Liver (tissue), 9 donors: Measurements from ENCODE around the gene NEUROG1. TPM values are rescaled to one million over a fixed set of nuclear protein-coding genes. Genes with fewer than 3 reads are reported as not detected.

Experiments
- DNase-seq: peaks from one replicate; pipeline ENCODE4 v3.0.0-alpha.2; 2017; ENCODE audit warnings: low spot score
- H3K27ac ChIP-seq, 2 donors: one replicate each; pipeline ENCODE4 v1.7.0; 2013; ENCODE audit warnings: inconsistent platforms in 2 of 2, low read length in 2 of 2, control low read depth in 1 of 2, low read depth in 1 of 2, mild to moderate bottlenecking in 1 of 2
- H3K27me3 ChIP-seq, 4 donors: one replicate each; pipeline versions ENCODE4 v1.6.1 to v1.7.0; 2013; ENCODE audit warnings: low read length in 3 of 4, inconsistent platforms in 1 of 4, mild to moderate bottlenecking in 1 of 4, moderate library complexity in 1 of 4; ENCODE audit not compliant: control insufficient read depth in 4 of 4, insufficient read depth in 4 of 4
- H3K36me3 ChIP-seq, 4 donors: one replicate each; pipeline versions ENCODE4 v1.6.1 to v1.7.0; 2013; ENCODE audit warnings: low read length in 3 of 4, mild to moderate bottlenecking in 3 of 4, low read depth in 1 of 4, moderate library complexity in 1 of 4; ENCODE audit not compliant: control insufficient read depth in 4 of 4, insufficient read depth in 3 of 4
- H3K4me1 ChIP-seq, 4 donors: one replicate each; pipeline versions ENCODE4 v1.6.1 to v1.7.0; 2013; ENCODE audit warnings: low read length in 3 of 4, mild to moderate bottlenecking in 3 of 4, moderate library complexity in 1 of 4; ENCODE audit not compliant: control insufficient read depth in 4 of 4, insufficient read depth in 4 of 4
- H3K4me3 ChIP-seq, 3 donors: one replicate each; pipeline versions ENCODE4 v1.6.1 to v1.7.0; 2013; ENCODE audit warnings: low read length in 3 of 3, control low read depth in 1 of 3, low read depth in 1 of 3, mild to moderate bottlenecking in 1 of 3
- H3K9ac ChIP-seq, 2 donors: one replicate each; pipeline ENCODE4 v1.7.0; 2013; ENCODE audit warnings: low read length in 2 of 2, mild to moderate bottlenecking in 2 of 2, moderate library complexity in 2 of 2, control low read depth in 1 of 2, low read depth in 1 of 2
- H3K9me3 ChIP-seq, 4 donors: one replicate each; pipeline versions ENCODE4 v1.6.1 to v1.7.0; 2013; ENCODE audit warnings: low read length in 3 of 4; ENCODE audit not compliant: control insufficient read depth in 4 of 4
- CTCF ChIP-seq: fragments of 150-350 bp; IDR thresholded peaks from 2 replicates; pipeline ENCODE4 v1.5.1; 2017; ENCODE audit warnings: improper control_type of control experiment, low read depth, low read length; ENCODE audit not compliant: missing input control
- EGR1 ChIP-seq, 2 donors: IDR thresholded peaks; 2 replicates each; pipeline ENCODE4 v1.6.1; 2016 to 2018; ENCODE audit warnings: antibody characterized with exemption in 2 of 2, low read depth in 2 of 2
- FOXA1 ChIP-seq: IDR thresholded peaks from 2 replicates; pipeline ENCODE4 v1.6.1; 2016; ENCODE audit warnings: antibody characterized with exemption
- FOXA2 ChIP-seq: IDR thresholded peaks from 2 replicates; pipeline ENCODE4 v1.6.1; 2016; ENCODE audit warnings: antibody characterized with exemption
- GABPA ChIP-seq, 2 donors: IDR thresholded peaks in 1 of 2; conservative IDR thresholded peaks in 1 of 2; 2 replicates each; pipeline ENCODE4 v1.6.1; 2016; ENCODE audit warnings: antibody characterized with exemption in 2 of 2, mild to moderate bottlenecking in 1 of 2, moderate library complexity in 1 of 2
- HNF4A ChIP-seq, 2 donors: conservative IDR thresholded peaks; 2 replicates each; pipeline ENCODE4 v1.6.1; 2016; ENCODE audit warnings: antibody characterized with exemption in 2 of 2, mild to moderate bottlenecking in 2 of 2
- HNF4G ChIP-seq: IDR thresholded peaks from 2 replicates; pipeline ENCODE4 v1.6.1; 2016; ENCODE audit warnings: antibody characterized with exemption
- JUND ChIP-seq, 2 donors: IDR thresholded peaks; 2 replicates each; pipeline ENCODE4 v1.6.1; 2016; ENCODE audit warnings: antibody characterized with exemption in 2 of 2
- MAX ChIP-seq: IDR thresholded peaks from 2 replicates; pipeline ENCODE4 v1.6.1; 2016; ENCODE audit warnings: antibody characterized with exemption
- NR2F2 ChIP-seq: IDR thresholded peaks from 2 replicates; pipeline ENCODE4 v1.6.1; 2016; ENCODE audit warnings: antibody characterized with exemption
- RAD21 ChIP-seq, 2 donors: IDR thresholded peaks; 2 replicates each; pipeline ENCODE4 v1.6.1; 2016; ENCODE audit warnings: antibody characterized with exemption in 2 of 2, mild to moderate bottlenecking in 2 of 2
- RXRA ChIP-seq, 2 donors: IDR thresholded peaks; 2 replicates each; pipeline ENCODE4 v1.6.1; 2017 to 2018; ENCODE audit warnings: antibody characterized with exemption in 2 of 2, mild to moderate bottlenecking in 1 of 2
- SP1 ChIP-seq: IDR thresholded peaks from 2 replicates; pipeline ENCODE4 v1.6.1; 2018; ENCODE audit warnings: antibody characterized with exemption, mild to moderate bottlenecking
- TAF1 ChIP-seq: conservative IDR thresholded peaks from 2 replicates; pipeline ENCODE4 v1.6.1; 2016; ENCODE audit warnings: antibody characterized with exemption, mild to moderate bottlenecking
- YY1 ChIP-seq: IDR thresholded peaks from 2 replicates; pipeline ENCODE4 v1.6.1; 2016; ENCODE audit warnings: antibody characterized with exemption, mild to moderate bottlenecking
- WGBS: extraction: QIAGEN DNeasy Blood & Tissue Kit; methylation state at CpG from one replicate; pipeline ENCODE4 v1.1.7; 2013; 5-methylcytosine and 5-hydroxymethylcytosine counted together
- polyA plus RNA-seq, 2 donors: library from polyadenylated mRNA; stranded (reverse) in 1 of 2; unstranded in 1 of 2; fragments of 200-250 nt in 1 of 2; fragments of >200 nt in 1 of 2; fragmentation: Nextera tagmentation in 1 of 2; extraction: Ambion mirVana in 1 of 2; gene quantifications; one replicate each; pipeline versions ENCODE4 v1.2.1 to v1.2.3, GENCODE V29; 2013 to 2015
- total RNA-seq, 2 donors: library from RNA; depleted of rRNA; stranded (reverse); fragments of >200 nt; gene quantifications; one replicate each; pipeline ENCODE4 v1.2.3, GENCODE V29; 2014
- TF ChIP-seq, protein P1 (sequence below): IDR thresholded peaks from 2 replicates; pipeline ENCODE4 v1.6.1; 2016; ENCODE audit warnings: antibody characterized with exemption, mild to moderate bottlenecking
- TF ChIP-seq, protein P2 (sequence below): IDR thresholded peaks from 2 replicates; pipeline ENCODE4 v1.6.1; 2016; ENCODE audit warnings: antibody characterized with exemption
- TF ChIP-seq, protein P3 (sequence below): IDR thresholded peaks from 2 replicates; pipeline ENCODE4 v1.6.1; 2016; ENCODE audit warnings: antibody characterized with exemption
- donor health status: healthy.
- donor health status: healthy.
- donor health status: healthy.
- donor health status: healthy.
- donor health status: healthy.

The NEUROG1 gene
- total and polyA plus RNA-seq, 4 donors = not detected

DNA sequence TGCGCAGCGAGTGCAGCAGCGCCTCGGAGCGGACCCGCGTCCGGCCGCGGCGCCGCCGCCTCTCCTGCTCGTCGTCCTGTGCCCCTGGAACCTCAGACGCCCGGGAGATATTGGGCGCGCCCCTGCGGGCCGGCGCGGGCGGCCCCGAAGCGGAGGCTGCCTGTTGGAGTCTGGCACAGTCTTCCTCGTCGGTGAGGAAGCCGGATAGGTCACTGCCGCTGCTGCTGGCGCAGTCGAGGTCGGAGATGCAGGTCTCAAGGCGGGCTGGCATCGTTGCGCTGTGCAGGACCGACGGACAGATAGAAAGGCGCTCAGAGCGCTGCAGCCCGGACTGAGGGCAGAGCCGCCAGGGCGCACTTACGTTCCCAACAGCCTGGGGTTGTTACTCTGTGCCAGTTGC is 344 bp downstream of the NEUROG1 start:
- Histone ChIP-seq H3K27me3 (peaks cover 8 to 24% (median 10%) of the 10 kb centered on the region in 4 donors), H3K9ac (no peak overlapping the region), H3K9me3 (peaks cover 0 to 11% (median 6%) of the 10 kb centered on the region in 4 donors), H3K36me3 (no peaks in the 10 kb centered on the region), H3K4me3 (no peak overlapping the region), H3K4me1 (peaks cover 0 to 16% (median 7%) of the 10 kb centered on the region in 4 donors), H3K27ac (no peak overlapping the region)
- TF ChIP-seq RXRA (IDR thresholded peaks at IDR 0.05) = no peak
- TF ChIP-seq CTCF = no peak
- no peak for TF ChIP-seq EGR1 (IDR thresholded peaks at IDR 0.05; ENCODE audit: low read depth in 2 of 2)
- no peak for TF ChIP-seq YY1
- TF ChIP-seq HNF4G = no peak
- TF ChIP-seq, protein P1, sequence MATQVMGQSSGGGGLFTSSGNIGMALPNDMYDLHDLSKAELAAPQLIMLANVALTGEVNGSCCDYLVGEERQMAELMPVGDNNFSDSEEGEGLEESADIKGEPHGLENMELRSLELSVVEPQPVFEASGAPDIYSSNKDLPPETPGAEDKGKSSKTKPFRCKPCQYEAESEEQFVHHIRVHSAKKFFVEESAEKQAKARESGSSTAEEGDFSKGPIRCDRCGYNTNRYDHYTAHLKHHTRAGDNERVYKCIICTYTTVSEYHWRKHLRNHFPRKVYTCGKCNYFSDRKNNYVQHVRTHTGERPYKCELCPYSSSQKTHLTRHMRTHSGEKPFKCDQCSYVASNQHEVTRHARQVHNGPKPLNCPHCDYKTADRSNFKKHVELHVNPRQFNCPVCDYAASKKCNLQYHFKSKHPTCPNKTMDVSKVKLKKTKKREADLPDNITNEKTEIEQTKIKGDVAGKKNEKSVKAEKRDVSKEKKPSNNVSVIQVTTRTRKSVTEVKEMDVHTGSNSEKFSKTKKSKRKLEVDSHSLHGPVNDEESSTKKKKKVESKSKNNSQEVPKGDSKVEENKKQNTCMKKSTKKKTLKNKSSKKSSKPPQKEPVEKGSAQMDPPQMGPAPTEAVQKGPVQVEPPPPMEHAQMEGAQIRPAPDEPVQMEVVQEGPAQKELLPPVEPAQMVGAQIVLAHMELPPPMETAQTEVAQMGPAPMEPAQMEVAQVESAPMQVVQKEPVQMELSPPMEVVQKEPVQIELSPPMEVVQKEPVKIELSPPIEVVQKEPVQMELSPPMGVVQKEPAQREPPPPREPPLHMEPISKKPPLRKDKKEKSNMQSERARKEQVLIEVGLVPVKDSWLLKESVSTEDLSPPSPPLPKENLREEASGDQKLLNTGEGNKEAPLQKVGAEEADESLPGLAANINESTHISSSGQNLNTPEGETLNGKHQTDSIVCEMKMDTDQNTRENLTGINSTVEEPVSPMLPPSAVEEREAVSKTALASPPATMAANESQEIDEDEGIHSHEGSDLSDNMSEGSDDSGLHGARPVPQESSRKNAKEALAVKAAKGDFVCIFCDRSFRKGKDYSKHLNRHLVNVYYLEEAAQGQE = no peak
- no peak for TF ChIP-seq MAX
- TF ChIP-seq RAD21 (IDR thresholded peaks at IDR 0.05) = no peak
- TF ChIP-seq FOXA2 = no peak
- TF ChIP-seq NR2F2 = no peak
- TF ChIP-seq, protein P2, sequence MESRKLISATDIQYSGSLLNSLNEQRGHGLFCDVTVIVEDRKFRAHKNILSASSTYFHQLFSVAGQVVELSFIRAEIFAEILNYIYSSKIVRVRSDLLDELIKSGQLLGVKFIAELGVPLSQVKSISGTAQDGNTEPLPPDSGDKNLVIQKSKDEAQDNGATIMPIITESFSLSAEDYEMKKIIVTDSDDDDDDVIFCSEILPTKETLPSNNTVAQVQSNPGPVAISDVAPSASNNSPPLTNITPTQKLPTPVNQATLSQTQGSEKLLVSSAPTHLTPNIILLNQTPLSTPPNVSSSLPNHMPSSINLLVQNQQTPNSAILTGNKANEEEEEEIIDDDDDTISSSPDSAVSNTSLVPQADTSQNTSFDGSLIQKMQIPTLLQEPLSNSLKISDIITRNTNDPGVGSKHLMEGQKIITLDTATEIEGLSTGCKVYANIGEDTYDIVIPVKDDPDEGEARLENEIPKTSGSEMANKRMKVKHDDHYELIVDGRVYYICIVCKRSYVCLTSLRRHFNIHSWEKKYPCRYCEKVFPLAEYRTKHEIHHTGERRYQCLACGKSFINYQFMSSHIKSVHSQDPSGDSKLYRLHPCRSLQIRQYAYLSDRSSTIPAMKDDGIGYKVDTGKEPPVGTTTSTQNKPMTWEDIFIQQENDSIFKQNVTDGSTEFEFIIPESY = no peak
- TF ChIP-seq SP1 = no peak
- no peak for TF ChIP-seq FOXA1
- no peak for TF ChIP-seq HNF4A (conservative IDR thresholded peaks at IDR 0.05)
- TF ChIP-seq TAF1 = no peak
- no peak for TF ChIP-seq GABPA (IDR thresholded peaks at IDR 0.05 in 1 of 2, conservative IDR thresholded peaks at IDR 0.05 in 1 of 2)
- TF ChIP-seq, protein P3, sequence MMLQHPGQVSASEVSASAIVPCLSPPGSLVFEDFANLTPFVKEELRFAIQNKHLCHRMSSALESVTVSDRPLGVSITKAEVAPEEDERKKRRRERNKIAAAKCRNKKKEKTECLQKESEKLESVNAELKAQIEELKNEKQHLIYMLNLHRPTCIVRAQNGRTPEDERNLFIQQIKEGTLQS = no peak
- no peak for TF ChIP-seq JUND (IDR thresholded peaks at IDR 0.05)
- no peak for DNase-seq
- WGBS = 2% methylated on average over 44 of the region's 44 CpGs
